Mesothelial cell of epicardium (in vitro differentiated cells): ENCODE results near the gene CHST15. TPM values are rescaled to one million over a fixed set of nuclear protein-coding genes. Genes with fewer than 3 reads are reported as not detected.

ENCODE experiments used
- DNase-seq, 2 experiments: peaks; one replicate each; pipeline ENCODE4 v3.0.0; 2021; ENCODE audit warnings: low spot score in 2 of 2; ENCODE audit not compliant: unreplicated experiment in 2 of 2
- H3K27ac Mint-ChIP-seq: 2 replicates; pipeline ENCODE4 v1.8.0; 2021; ENCODE audit warnings: mixed read lengths
- H3K27me3 Mint-ChIP-seq: 2 replicates; pipeline ENCODE4 v1.8.0; 2021; ENCODE audit warnings: low read depth, mixed read lengths
- H3K36me3 Mint-ChIP-seq: 2 replicates; pipeline ENCODE4 v1.8.0; 2021; ENCODE audit warnings: mixed read lengths
- H3K4me1 Mint-ChIP-seq: 2 replicates; pipeline ENCODE4 v1.8.0; 2021; ENCODE audit warnings: mixed read lengths
- H3K4me3 Mint-ChIP-seq: 2 replicates; pipeline ENCODE4 v1.8.0; 2021; ENCODE audit warnings: mild to moderate bottlenecking, moderate library complexity, mixed read lengths
- H3K9me3 Mint-ChIP-seq: 2 replicates; pipeline ENCODE4 v1.8.0; 2021; ENCODE audit warnings: mixed read lengths
- total RNA-seq: library from RNA; stranded (reverse); gene quantifications from 3 replicates; pipeline ENCODE4 v1.2.1, GENCODE V29; 2021
- TF ChIP-seq, protein P1 (sequence below): fragments of 200-600 bp; sonication (generic); IDR thresholded peaks from one replicate; pipeline ENCODE4 v1.5.0; 2021; ENCODE audit warnings: antibody characterized with exemption; ENCODE audit not compliant: unreplicated experiment

CHST15 gene
- total RNA-seq, 1 donor from 2014 or later, result 39.4 TPM

DNA sequence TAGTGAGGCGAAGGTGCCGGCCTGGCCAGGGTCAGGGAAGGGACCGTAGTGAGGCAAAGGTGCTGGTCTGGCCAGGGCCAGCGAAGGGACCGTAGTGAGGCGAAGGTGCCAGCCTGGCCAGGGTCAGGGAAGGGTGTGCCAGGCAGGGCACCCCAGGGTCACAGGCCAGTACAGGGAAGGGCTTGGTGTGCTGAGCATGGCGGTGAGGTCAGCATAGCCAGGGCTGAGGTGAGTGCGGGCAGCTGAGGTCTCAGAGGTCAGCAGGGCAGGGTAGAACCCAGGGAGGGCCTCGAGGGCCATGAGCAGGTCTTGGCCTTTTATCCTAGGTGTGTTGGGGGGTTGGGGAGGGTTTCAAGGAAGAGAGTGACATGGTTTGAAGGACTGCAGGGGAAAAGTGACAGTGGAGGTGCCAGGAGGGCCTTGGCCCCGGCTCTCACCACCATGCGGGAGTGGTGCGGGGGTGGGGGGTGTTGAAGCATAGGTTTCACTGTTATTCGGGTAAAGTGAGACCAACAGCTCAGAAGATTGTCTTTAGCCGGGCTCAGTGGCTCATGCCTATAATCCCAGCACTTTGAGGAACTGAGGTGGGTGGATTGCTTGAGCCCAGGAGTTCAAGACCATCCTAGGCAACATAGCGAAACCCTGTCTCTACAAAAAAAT lies 93.3 kb downstream of the CHST15 start:
- Mint-ChIP-seq H3K36me3 (no peaks in the 10 kb centered on the region), H3K4me3 (no peak overlapping the region), H3K27ac (no peak overlapping the region), H3K27me3 (no peaks in the 10 kb centered on the region), H3K9me3 (no peaks in the 10 kb centered on the region), H3K4me1 (peaks cover 14% of the 10 kb centered on the region)
- TF ChIP-seq, protein P1, sequence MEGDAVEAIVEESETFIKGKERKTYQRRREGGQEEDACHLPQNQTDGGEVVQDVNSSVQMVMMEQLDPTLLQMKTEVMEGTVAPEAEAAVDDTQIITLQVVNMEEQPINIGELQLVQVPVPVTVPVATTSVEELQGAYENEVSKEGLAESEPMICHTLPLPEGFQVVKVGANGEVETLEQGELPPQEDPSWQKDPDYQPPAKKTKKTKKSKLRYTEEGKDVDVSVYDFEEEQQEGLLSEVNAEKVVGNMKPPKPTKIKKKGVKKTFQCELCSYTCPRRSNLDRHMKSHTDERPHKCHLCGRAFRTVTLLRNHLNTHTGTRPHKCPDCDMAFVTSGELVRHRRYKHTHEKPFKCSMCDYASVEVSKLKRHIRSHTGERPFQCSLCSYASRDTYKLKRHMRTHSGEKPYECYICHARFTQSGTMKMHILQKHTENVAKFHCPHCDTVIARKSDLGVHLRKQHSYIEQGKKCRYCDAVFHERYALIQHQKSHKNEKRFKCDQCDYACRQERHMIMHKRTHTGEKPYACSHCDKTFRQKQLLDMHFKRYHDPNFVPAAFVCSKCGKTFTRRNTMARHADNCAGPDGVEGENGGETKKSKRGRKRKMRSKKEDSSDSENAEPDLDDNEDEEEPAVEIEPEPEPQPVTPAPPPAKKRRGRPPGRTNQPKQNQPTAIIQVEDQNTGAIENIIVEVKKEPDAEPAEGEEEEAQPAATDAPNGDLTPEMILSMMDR, result no peak
- no peak for DNase-seq

DNA sequence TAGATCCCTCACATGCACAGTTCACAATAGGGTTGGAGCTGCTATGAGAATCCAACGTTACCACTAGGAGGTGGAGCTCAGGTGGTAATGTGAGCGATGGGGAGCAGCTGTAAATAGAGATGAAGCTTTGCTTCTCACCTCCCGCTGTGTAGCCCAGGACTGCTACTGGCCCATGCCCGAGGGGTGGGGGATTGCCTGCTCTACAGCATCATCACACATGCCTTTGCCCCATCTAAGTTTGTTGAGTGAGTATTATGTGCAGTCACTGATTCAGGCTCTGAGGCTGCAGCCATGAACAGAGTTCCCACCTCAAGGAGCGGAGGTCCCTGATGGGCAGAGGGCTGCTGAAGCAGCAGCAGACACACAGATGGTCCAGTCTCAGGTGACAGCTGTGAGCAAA lies 94.1 kb downstream of the CHST15 start:
- DNase-seq, result no peak
- Mint-ChIP-seq H3K9me3 (no peaks in the 10 kb centered on the region), H3K4me3 (no peak overlapping the region), H3K36me3 (no peaks in the 10 kb centered on the region), H3K27me3 (peaks cover 5% of the 10 kb centered on the region), H3K27ac (no peak overlapping the region), H3K4me1 (peaks cover 21% of the 10 kb centered on the region)
- TF ChIP-seq, protein P1, result no peak

DNA sequence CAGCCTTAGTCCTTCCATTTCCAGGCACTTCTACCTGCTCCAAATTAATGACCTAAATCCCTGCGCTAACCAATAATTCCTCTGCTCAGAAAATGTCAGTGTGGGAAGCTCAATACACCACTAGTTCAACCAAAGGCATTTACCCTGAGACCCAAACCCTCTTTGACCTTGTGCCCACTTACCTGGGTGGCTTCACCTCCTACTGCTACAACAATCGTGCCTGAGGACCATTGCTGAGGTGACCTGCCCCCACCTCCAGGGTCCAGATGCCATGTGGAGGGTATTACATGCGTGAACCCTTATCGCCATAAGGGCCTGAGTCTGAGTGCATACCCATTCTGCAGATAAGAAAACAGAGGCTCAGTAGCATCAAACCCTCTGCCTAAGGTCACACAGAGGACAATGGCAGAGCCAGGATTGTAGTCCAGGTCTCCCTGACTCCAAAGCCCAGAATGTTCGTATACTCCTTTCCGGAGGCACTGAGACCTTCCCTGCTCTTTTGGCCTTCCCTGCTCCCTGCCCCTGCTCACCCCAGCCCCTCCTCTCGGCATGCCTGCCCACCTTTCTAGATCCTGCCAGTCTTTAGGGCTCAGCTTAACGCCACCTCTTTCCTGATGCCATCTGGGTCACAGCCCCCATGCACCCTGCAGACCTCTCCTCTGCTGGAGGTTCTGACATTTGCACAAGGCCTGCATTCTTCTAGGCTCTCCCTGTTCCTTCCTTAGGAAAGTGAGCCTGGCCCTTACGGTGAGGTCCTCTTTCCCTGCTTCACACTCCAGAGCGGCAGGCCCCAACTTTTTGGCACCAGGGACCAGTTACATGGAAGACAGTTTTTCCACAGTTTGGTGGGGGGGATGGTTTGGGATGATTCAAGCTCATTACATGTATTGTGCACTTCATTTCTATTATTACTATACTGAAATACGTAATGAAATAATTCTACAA lies 94.9 kb downstream of the CHST15 start:
- Mint-ChIP-seq H3K27ac (no peak overlapping the region), H3K4me3 (no peak overlapping the region), H3K4me1 (peaks cover 21% of the 10 kb centered on the region), H3K27me3 (peaks cover 13% of the 10 kb centered on the region), H3K36me3 (no peaks in the 10 kb centered on the region), H3K9me3 (no peaks in the 10 kb centered on the region)
- DNase-seq, result peak in 1 of 2 experiments; percentile 27
- TF ChIP-seq, protein P1, result no peak

DNA sequence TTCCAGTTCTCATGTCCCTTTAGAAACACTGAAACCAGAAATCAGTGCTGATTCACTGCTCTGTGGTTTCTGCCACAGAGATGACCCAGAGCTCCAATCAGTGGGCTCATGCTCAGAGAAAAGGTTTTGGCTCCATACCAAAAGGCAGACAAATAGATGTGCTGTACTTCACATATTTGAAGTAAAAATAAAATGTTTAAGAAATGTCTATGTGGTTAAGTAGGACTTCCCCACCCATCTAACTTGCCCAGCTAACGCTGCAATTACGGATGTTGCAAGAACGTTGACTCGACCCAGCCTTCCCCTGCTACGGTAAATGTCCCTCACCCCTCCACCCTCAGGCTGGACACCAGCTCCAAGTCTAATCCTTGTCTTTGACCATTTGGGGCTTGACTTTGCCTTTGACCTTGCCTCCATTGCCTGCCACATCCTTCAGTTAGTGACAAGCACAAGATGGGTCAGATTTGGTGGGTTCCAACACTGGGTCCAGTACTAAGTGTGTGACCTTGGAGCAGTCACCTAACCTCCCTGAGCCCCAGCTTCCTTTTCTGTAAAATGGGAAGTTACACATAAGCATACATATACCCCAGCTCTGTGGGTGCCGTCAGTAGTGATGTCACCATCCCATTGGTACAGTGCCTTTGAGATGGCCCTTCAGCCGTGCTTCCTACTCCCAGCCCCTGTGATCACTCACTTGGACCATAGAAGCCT lies 95.8 kb downstream of the CHST15 start:
- peak overlapping the region; percentile 79 for H3K27ac Mint-ChIP-seq
- TF ChIP-seq, protein P1, result no peak
- no peak overlapping the region for H3K4me3 Mint-ChIP-seq
- no peaks in the 10 kb centered on the region for H3K9me3 Mint-ChIP-seq
- H3K36me3 Mint-ChIP-seq, result no peaks in the 10 kb centered on the region
- peak in 1 of 2 experiments; percentile 37 for DNase-seq
- H3K4me1 Mint-ChIP-seq, result peaks cover 21% of the 10 kb centered on the region
- peaks cover 21% of the 10 kb centered on the region for H3K27me3 Mint-ChIP-seq

DNA sequence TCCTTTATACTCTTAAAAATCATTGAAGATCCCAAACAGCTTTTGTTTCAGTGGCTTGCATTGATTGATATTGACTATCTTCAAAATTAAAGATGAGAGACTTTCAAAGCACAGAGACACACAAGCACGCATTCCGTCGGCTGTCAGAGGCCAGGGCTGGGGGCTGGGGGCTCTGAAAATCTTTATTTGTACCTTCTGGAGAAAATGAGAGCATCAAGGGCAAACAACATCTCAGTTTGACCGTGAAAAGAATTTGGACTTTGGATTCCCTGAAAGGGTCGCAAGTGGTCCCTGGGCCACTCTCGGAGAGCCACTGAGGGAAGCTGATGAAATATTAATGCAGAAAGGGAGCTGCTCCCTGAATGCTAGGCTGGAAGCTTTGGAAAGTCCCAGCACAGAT lies 96.4 kb downstream of the CHST15 start:
- H3K4me1 Mint-ChIP-seq, result peaks cover 21% of the 10 kb centered on the region
- peak in 1 of 2 experiments; percentile 29 for DNase-seq
- no peaks in the 10 kb centered on the region for H3K36me3 Mint-ChIP-seq
- H3K4me3 Mint-ChIP-seq, result no peak overlapping the region
- no peaks in the 10 kb centered on the region for H3K9me3 Mint-ChIP-seq
- peaks cover 27% of the 10 kb centered on the region for H3K27me3 Mint-ChIP-seq
- TF ChIP-seq, protein P1, result no peak
- peak overlapping the region; percentile 79 for H3K27ac Mint-ChIP-seq
